Measurements from ENCODE around the gene EIF5A. TPM values are rescaled to one million over a fixed set of nuclear protein-coding genes. Genes with fewer than 3 reads are reported as not detected.

Gene EIF5A
- total and polyA plus RNA-seq, 9 of the 15 experiments (the other 6 are each of a cell fraction or from before 2014, with no cell fraction given), result 22.9 to 1,163 (median 772) TPM

GRCh38 chr17:7355573-7355972 is 48.1 kb downstream of the EIF5A start:
- Histone ChIP-seq H3K9me3 (replicated peaks; ENCODE audit: control insufficient read depth, insufficient read depth, low read depth, low read length) (no peaks in the 10 kb centered on the region), H3K9ac (ENCODE audit: insufficient read depth in 1 of 2, low read depth in 2 of 2, low read length in 2 of 2) (no peak overlapping the region), H4K20me1 (replicated peaks; ENCODE audit: control insufficient read depth, insufficient read depth, low read length) (no peaks in the 10 kb centered on the region), H3K4me2 (ENCODE audit: insufficient read depth, low read length) (no peak overlapping the region), H3K36me3 (ENCODE audit: control insufficient read depth, insufficient read depth, low read length) (no peaks in the 10 kb centered on the region), H3K9me1 (ENCODE audit: control insufficient read depth, insufficient read depth, low read length) (no peaks in the 10 kb centered on the region), H3K27me3 (ENCODE audit: control insufficient read depth in 2 of 2, insufficient read depth in 2 of 2, low read length in 2 of 2) (no peaks in the 10 kb centered on the region), H3K4me1 (replicated peaks in 1 of 2; ENCODE audit: control insufficient read depth in 2 of 2, insufficient read depth in 2 of 2, low read length in 2 of 2) (peaks cover 3 to 43% of the 10 kb centered on the region in 2 experiments; a peak in 3 of 5 replicates), H3K4me3 (no peak overlapping the region), H3K27ac (ENCODE audit: extremely low read depth, low read depth, low read length) (no peak overlapping the region), H2AFZ (ENCODE audit: low read depth, low read length) (no peak overlapping the region), H3K79me2 (ENCODE audit: control insufficient read depth, insufficient read depth, low read length) (peaks cover 8% of the 10 kb centered on the region)
- POLR2A ChIA-PET, result interaction anchor here (0.6 to 1.0 kb wide), 4 partner anchors 25 to 231 kb away, joined by 3 to 4 read pairs (median 4); no protein-coding TSS in a partner anchor
- ATAC-seq, result no peak
- FAIRE-seq, result no peak
- in situ Hi-C loops (cut with MboI), result loop anchor here (10.0 kb wide), 1 partner anchor 199 kb away; the partner anchor contains the start of gene TNFSF13
- no CpG with 5 or more reads among the region's 8 CpGs for WGBS (ENCODE audit: insufficient coverage, low coverage, missing lambda C conversion rate)
- no peak for DNase-seq (ENCODE audit: extremely low read depth in 1 of 4, low spot score in 3 of 4)
- CTCF ChIA-PET (ENCODE audit: low intra/inter-chr PET ratio), result interaction anchor here (0.7 to 1.7 kb wide), 2 partner anchors 127 to 204 kb away, joined by 5 to 9 read pairs; no protein-coding TSS in a partner anchor
- intact Hi-C loops (cut with micrococcal nuclease), result loop anchor here (5.0 kb wide), 2 partner anchors 147 to 207 kb away; partner anchors contain the start of gene SENP3
- BruUV-seq (replicated peaks), result no TSS peak
- TF ChIP-seq SAFB (IDR thresholded peaks at IDR 0.05; ENCODE audit: borderline replicate concordance, low read depth, low read length), result no peak
- no peak for TF ChIP-seq MAZ (CRISPR knock-in tag; conservative IDR thresholded peaks at IDR 0.05 in 1 of 2, IDR thresholded peaks at IDR 0.05 in 1 of 2)
- TF ChIP-seq KDM2B (CRISPR knock-in tag; IDR thresholded peaks at IDR 0.05), result no peak
- TF ChIP-seq NONO (IDR thresholded peaks at IDR 0.05; ENCODE audit: low read depth in 2 of 2, low read length in 1 of 2), result no peak
- no peak for TF ChIP-seq ELF1 (tag; IDR thresholded peaks at IDR 0.05)
- TF ChIP-seq ELF4 (CRISPR knock-in tag; IDR thresholded peaks at IDR 0.05), result no peak
- TF ChIP-seq DIDO1 (tag; IDR thresholded peaks at IDR 0.05; ENCODE audit: low read depth), result no peak
- no peak for TF ChIP-seq SRSF1 (IDR thresholded peaks at IDR 0.05; ENCODE audit: low read depth, low read length)
- TF ChIP-seq KLF10 (CRISPR knock-in tag; IDR thresholded peaks at IDR 0.05), result no peak
- no peak for TF ChIP-seq TCF7 (IDR thresholded peaks at IDR 0.05; ENCODE audit: borderline replicate concordance)
- TF ChIP-seq HOMEZ (CRISPR knock-in tag; IDR thresholded peaks at IDR 0.05), result no peak
- TF ChIP-seq THRAP3 (IDR thresholded peaks at IDR 0.05; ENCODE audit: borderline replicate concordance), result no peak
- TF ChIP-seq NCOA4 (IDR thresholded peaks at IDR 0.05; ENCODE audit: partially characterized antibody), result no peak
- TF ChIP-seq CUX1 (CRISPR knock-in tag; IDR thresholded peaks at IDR 0.05), result no peak
